ENCODE results near the gene GRIP1. TPM values are rescaled to one million over a fixed set of nuclear protein-coding genes. Genes with fewer than 3 reads are reported as not detected.
A peak's percentile ranks its signal among the peaks of the same experiment; 100 is the strongest.

The GRIP1 gene
- total and polyA plus RNA-seq, 2 donors (not counting 1 experiment from before 2014, with no cell fraction given): 0.12 TPM; not detected in 1

DNA sequence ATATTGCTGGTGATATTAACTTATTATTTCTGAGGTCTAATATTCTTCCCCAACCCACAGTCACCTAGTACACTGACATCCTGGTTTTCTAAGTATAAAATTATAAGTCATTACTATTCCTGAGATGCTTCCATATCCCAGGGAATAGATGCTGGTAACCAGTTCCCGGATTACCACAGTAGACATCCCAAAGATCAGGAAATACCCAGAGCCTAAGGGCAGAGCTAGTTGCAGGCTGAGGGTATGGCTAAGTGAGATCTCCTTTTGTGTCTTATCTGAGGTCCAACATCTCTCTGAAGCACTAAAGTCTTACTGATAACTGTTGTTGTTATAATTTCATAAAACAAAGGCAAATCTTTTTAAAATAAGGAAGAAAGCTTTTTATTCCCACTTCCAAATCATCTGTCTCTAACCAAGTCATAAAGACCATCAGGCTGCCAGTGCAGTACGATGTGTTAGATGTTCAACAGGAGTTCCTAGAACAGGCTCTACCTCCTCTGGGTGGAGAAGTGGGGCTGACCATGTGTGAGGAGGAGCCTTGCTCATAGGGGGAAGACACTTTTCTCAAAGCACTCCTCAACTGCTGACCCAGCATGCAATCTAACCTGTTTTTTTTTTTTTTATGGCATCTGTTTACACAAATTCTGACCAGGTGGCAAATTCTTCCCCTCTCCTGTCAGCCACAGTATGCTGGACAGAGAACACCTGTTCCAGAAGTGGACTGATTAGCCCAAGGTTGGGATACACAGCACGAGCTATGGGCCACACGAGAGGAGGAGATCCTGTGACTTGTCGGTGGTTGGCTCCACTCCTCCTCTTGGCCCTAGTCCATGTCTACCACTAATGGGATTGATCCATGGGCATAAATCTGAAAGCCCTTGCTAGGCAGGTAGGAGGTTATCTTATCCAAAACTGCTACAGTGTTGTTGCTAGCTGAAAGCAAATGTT, 16.1 kb upstream of the GRIP1 start:
- Histone ChIP-seq H3K27me3 (ENCODE audit: control insufficient read depth, insufficient read depth, low read length) (peaks cover 3% of the 10 kb centered on the region), H3K4me3 (replicated peaks in 1 of 4; ENCODE audit: control extremely low read depth in 1 of 4, insufficient read depth in 1 of 4, low read depth in 3 of 4, low read length in 4 of 4) (no peak overlapping the region), H3K79me2 (ENCODE audit: control insufficient read depth, insufficient read depth, low read length) (no peaks in the 10 kb centered on the region), H3K4me1 (ENCODE audit: control insufficient read depth, extremely low read depth, insufficient read depth, low read length) (no peaks in the 10 kb centered on the region), H3K27ac (ENCODE audit: insufficient read depth, low read length) (no peak overlapping the region), H3K9me3 (ENCODE audit: control insufficient read depth, insufficient read depth, low read depth, low read length) (no peaks in the 10 kb centered on the region), H2AFZ (ENCODE audit: low read length) (no peak overlapping the region), H3K9ac (ENCODE audit: insufficient read depth, low read length) (no peak overlapping the region), H3K36me3 (ENCODE audit: control insufficient read depth, insufficient read depth, low read length) (no peaks in the 10 kb centered on the region), H3K4me2 (ENCODE audit: extremely low read depth, insufficient read depth, low read length) (no peak overlapping the region), H4K20me1 (ENCODE audit: control insufficient read depth, extremely low read depth, insufficient read depth, low read length) (no peaks in the 10 kb centered on the region)
- DNase-seq (ENCODE audit: low read depth in 2 of 2): no peak
- TF ChIP-seq, protein P1, sequence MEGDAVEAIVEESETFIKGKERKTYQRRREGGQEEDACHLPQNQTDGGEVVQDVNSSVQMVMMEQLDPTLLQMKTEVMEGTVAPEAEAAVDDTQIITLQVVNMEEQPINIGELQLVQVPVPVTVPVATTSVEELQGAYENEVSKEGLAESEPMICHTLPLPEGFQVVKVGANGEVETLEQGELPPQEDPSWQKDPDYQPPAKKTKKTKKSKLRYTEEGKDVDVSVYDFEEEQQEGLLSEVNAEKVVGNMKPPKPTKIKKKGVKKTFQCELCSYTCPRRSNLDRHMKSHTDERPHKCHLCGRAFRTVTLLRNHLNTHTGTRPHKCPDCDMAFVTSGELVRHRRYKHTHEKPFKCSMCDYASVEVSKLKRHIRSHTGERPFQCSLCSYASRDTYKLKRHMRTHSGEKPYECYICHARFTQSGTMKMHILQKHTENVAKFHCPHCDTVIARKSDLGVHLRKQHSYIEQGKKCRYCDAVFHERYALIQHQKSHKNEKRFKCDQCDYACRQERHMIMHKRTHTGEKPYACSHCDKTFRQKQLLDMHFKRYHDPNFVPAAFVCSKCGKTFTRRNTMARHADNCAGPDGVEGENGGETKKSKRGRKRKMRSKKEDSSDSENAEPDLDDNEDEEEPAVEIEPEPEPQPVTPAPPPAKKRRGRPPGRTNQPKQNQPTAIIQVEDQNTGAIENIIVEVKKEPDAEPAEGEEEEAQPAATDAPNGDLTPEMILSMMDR (conservative IDR thresholded peaks at IDR 0.05 in 1 of 2, IDR thresholded peaks at IDR 0.05 in 1 of 2; ENCODE audit: low read depth in 1 of 2, low read length in 2 of 2): no peak
- TF ChIP-seq EZH2 (IDR thresholded peaks at IDR 0.05; ENCODE audit: low read length, missing control alignments): no peak

DNA sequence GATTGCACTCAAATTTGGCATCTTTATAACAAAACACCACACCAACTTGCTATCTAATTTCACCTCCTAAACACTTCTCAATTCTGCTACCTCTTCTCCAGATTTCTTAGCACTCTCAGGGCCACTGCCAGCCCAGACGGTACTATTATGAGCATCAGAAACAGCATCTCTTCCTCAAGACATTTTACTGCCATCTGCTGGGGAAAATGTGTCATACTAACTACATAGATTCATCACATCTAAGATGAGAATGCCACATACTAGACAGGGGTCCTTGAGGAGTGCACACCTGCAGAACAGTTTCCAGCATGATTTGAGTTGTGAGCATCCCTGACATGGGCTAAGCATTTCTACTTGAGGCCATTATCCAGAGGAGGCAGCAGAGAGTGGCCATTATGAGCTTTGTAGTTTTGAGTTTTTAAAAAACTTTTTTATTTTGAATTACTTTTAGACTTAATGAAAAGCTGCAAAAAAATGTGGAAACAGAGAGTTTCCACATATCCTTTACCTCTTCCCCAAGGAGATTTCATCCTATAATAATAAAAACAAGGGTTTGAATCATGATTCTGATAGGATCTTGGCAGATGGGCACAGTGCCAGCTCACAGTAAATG, 15.1 kb upstream of the GRIP1 start:
- H3K27ac ChIP-seq (ENCODE audit: insufficient read depth, low read length): no peak overlapping the region
- no peak overlapping the region for H3K4me2 ChIP-seq (ENCODE audit: extremely low read depth, insufficient read depth, low read length)
- no peaks in the 10 kb centered on the region for H4K20me1 ChIP-seq (ENCODE audit: control insufficient read depth, extremely low read depth, insufficient read depth, low read length)
- H3K9me3 ChIP-seq (ENCODE audit: control insufficient read depth, insufficient read depth, low read depth, low read length): no peaks in the 10 kb centered on the region
- H3K27me3 ChIP-seq (ENCODE audit: control insufficient read depth, insufficient read depth, low read length): no peaks in the 10 kb centered on the region
- DNase-seq (ENCODE audit: low read depth in 2 of 2): peak; percentile 64 to 78
- H3K9ac ChIP-seq (ENCODE audit: insufficient read depth, low read length): no peak overlapping the region
- no peaks in the 10 kb centered on the region for H3K4me1 ChIP-seq (ENCODE audit: control insufficient read depth, extremely low read depth, insufficient read depth, low read length)
- H2AFZ ChIP-seq (ENCODE audit: low read length): no peak overlapping the region
- no peaks in the 10 kb centered on the region for H3K36me3 ChIP-seq (ENCODE audit: control insufficient read depth, insufficient read depth, low read length)
- no peaks in the 10 kb centered on the region for H3K79me2 ChIP-seq (ENCODE audit: control insufficient read depth, insufficient read depth, low read length)
- no peak overlapping the region for H3K4me3 ChIP-seq (replicated peaks in 1 of 4; ENCODE audit: control extremely low read depth in 1 of 4, insufficient read depth in 1 of 4, low read depth in 3 of 4, low read length in 4 of 4)
- TF ChIP-seq, protein P1 (conservative IDR thresholded peaks at IDR 0.05 in 1 of 2, IDR thresholded peaks at IDR 0.05 in 1 of 2; ENCODE audit: low read depth in 1 of 2, low read length in 2 of 2): peak; percentile 58 to 62
- TF ChIP-seq EZH2 (IDR thresholded peaks at IDR 0.05; ENCODE audit: low read length, missing control alignments): no peak

DNA sequence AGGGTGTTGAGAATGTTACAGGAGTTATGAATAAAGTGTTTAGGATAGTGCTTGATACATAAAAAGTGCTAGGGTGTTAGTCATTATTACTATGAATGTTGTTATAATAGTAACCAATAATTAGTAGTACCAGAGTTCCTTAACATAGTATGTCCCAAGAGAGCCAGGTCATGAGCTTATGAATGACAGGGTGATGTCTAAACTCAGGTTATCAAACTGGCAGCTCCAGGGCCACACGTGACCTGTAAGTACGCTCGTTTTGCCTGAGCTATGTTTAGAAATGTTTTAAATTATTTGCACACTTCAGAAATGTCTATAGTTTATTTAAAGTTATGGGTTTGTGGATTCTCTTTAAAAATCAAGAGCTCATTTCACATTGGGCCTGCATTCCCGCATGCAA, 14.1 kb upstream of the GRIP1 start:
- no peaks in the 10 kb centered on the region for H3K27me3 ChIP-seq (ENCODE audit: control insufficient read depth, insufficient read depth, low read length)
- H3K4me2 ChIP-seq (ENCODE audit: extremely low read depth, insufficient read depth, low read length): no peak overlapping the region
- H3K36me3 ChIP-seq (ENCODE audit: control insufficient read depth, insufficient read depth, low read length): no peaks in the 10 kb centered on the region
- no peaks in the 10 kb centered on the region for H3K79me2 ChIP-seq (ENCODE audit: control insufficient read depth, insufficient read depth, low read length)
- TF ChIP-seq, protein P1 (conservative IDR thresholded peaks at IDR 0.05 in 1 of 2, IDR thresholded peaks at IDR 0.05 in 1 of 2; ENCODE audit: low read depth in 1 of 2, low read length in 2 of 2): no peak
- TF ChIP-seq EZH2 (IDR thresholded peaks at IDR 0.05; ENCODE audit: low read length, missing control alignments): no peak
- no peak overlapping the region for H3K9ac ChIP-seq (ENCODE audit: insufficient read depth, low read length)
- DNase-seq (ENCODE audit: low read depth in 2 of 2): no peak
- no peak overlapping the region for H3K27ac ChIP-seq (ENCODE audit: insufficient read depth, low read length)
- H3K9me3 ChIP-seq (ENCODE audit: control insufficient read depth, insufficient read depth, low read depth, low read length): no peaks in the 10 kb centered on the region
- H3K4me1 ChIP-seq (ENCODE audit: control insufficient read depth, extremely low read depth, insufficient read depth, low read length): no peaks in the 10 kb centered on the region
- no peaks in the 10 kb centered on the region for H4K20me1 ChIP-seq (ENCODE audit: control insufficient read depth, extremely low read depth, insufficient read depth, low read length)
- no peak overlapping the region for H3K4me3 ChIP-seq (replicated peaks in 1 of 4; ENCODE audit: control extremely low read depth in 1 of 4, insufficient read depth in 1 of 4, low read depth in 3 of 4, low read length in 4 of 4)
- no peak overlapping the region for H2AFZ ChIP-seq (ENCODE audit: low read length)
